ENCODE measurements around the gene TINAGL1. TPM values are rescaled to one million over a fixed set of nuclear protein-coding genes. Genes with fewer than 3 reads are reported as not detected.

TINAGL1 gene
- total RNA-seq, 1 experiment from 2014 or later = 2.5 TPM

GRCh38 chr1:31571340-31572295 is 4.7 kb upstream of the TINAGL1 start:
- Mint-ChIP-seq H3K27me3 (ENCODE audit: low read depth) (peaks cover 9% of the 10 kb centered on the region), H3K4me3 (no peak overlapping the region), H3K4me1 (peaks cover 16 to 29% of the 10 kb centered on the region in 2 experiments), H3K27ac (no peak overlapping the region), H3K36me3 (ENCODE audit: insufficient read depth in 1 of 3, low read depth in 3 of 3) (no peaks in the 10 kb centered on the region), H3K9me3 (no peaks in the 10 kb centered on the region; a peak in 1 of 5 replicates)
- Histone ChIP-seq H2BK120ac (ENCODE audit: low read depth, low read length, poor library complexity, severe bottlenecking) (no peak overlapping the region), H2AFZ (ENCODE audit: low read length) (no peak overlapping the region), H2BK20ac (ENCODE audit: low read depth, low read length, poor library complexity, severe bottlenecking) (no peak overlapping the region), H4K5ac (ENCODE audit: insufficient read length, low read depth, low read length) (no peak overlapping the region), H3K23me2 (ENCODE audit: insufficient read length, low read depth, low read length, poor library complexity, severe bottlenecking) (no peaks in the 10 kb centered on the region), H2BK15ac (ENCODE audit: low read depth, low read length) (no peak overlapping the region), H4K91ac (ENCODE audit: insufficient read length, low read depth, low read length) (no peak overlapping the region), H3K4me2 (ENCODE audit: insufficient read depth, insufficient read length, low read length) (no peak overlapping the region), H2BK5ac (ENCODE audit: insufficient read length, low read length) (no peak overlapping the region), H3K18ac (ENCODE audit: insufficient read length, low read depth, low read length) (no peak overlapping the region), H3K23ac (ENCODE audit: insufficient read length, low read depth, low read length) (no peak overlapping the region), H3K4ac (ENCODE audit: low read depth, low read length) (no peak overlapping the region), H3K14ac (ENCODE audit: insufficient read depth, low read length) (no peak overlapping the region; the same call in 1 of the 2 replicates), H4K8ac (replicated peaks; ENCODE audit: insufficient read length, low read depth, low read length) (no peak overlapping the region), H3T11ph (ENCODE audit: low read length) (no peak overlapping the region), H3K9ac (ENCODE audit: extremely low read depth, insufficient read length, low read length) (no peak overlapping the region), H3K9me3 (ENCODE audit: control insufficient read depth, low read depth, low read length) (no peaks in the 10 kb centered on the region), H3K4me1 (ENCODE audit: insufficient read depth, low read length) (no peaks in the 10 kb centered on the region), H3K79me1 (ENCODE audit: insufficient read depth, low read depth, low read length, poor library complexity, severe bottlenecking) (no peaks in the 10 kb centered on the region), H2AK5ac (ENCODE audit: insufficient read length, low read length) (no peak overlapping the region), H3K56ac (ENCODE audit: insufficient read length, low read depth, low read length) (no peak overlapping the region), H2BK12ac (ENCODE audit: insufficient read length, low read depth, low read length) (no peak overlapping the region), H3K27me3 (ENCODE audit: insufficient read depth, low read length) (no peaks in the 10 kb centered on the region), H4K20me1 (ENCODE audit: control insufficient read depth, insufficient read depth, insufficient read length) (no peaks in the 10 kb centered on the region), H3K27ac (ENCODE audit: insufficient read length, low read depth, low read length) (no peak overlapping the region), H3K79me2 (ENCODE audit: insufficient read depth, low read length) (no peaks in the 10 kb centered on the region)
- no peak for DNase-seq
- TF ChIP-seq, protein P1, sequence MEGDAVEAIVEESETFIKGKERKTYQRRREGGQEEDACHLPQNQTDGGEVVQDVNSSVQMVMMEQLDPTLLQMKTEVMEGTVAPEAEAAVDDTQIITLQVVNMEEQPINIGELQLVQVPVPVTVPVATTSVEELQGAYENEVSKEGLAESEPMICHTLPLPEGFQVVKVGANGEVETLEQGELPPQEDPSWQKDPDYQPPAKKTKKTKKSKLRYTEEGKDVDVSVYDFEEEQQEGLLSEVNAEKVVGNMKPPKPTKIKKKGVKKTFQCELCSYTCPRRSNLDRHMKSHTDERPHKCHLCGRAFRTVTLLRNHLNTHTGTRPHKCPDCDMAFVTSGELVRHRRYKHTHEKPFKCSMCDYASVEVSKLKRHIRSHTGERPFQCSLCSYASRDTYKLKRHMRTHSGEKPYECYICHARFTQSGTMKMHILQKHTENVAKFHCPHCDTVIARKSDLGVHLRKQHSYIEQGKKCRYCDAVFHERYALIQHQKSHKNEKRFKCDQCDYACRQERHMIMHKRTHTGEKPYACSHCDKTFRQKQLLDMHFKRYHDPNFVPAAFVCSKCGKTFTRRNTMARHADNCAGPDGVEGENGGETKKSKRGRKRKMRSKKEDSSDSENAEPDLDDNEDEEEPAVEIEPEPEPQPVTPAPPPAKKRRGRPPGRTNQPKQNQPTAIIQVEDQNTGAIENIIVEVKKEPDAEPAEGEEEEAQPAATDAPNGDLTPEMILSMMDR (conservative IDR thresholded peaks at IDR 0.05) = no peak
- no CpG with 5 or more reads among the region's 14 CpGs for WGBS (ENCODE audit: extremely low coverage, insufficient read length, low lambda C conversion rate)

All from H9 (cell line).